ENCODE results near the gene CSF3R. TPM values are rescaled to one million over a fixed set of nuclear protein-coding genes. Genes with fewer than 3 reads are reported as not detected.

CSF3R gene
- total and polyA plus RNA-seq, 2 of the 4 experiments (the other 2 are of a cell fraction): not detected

- H4K20me1 ChIP-seq (ENCODE audit: insufficient read depth, low read length): no peaks in the 10 kb centered on the region; the same call in 1 of the 2 replicates
- POLR2A ChIA-PET (ENCODE audit: unreplicated experiment): no interaction called here
- CTCF ChIA-PET: interaction anchor here (1.5 kb wide), 1 partner anchor 9 kb away, joined by 4 read pairs; the partner anchor contains the start of gene OSCP1
- no peak overlapping the region for H2BK5ac ChIP-seq (ENCODE audit: low read depth, low read length, poor library complexity, severe bottlenecking)
- H2AK9ac ChIP-seq (replicated peaks; ENCODE audit: low read depth, low read length, poor library complexity): no peak overlapping the region
- H2BK15ac ChIP-seq (ENCODE audit: low read depth, low read length): no peak overlapping the region
- TF ChIP-seq RFX5 (IDR thresholded peaks at IDR 0.05; ENCODE audit: low read depth, low read length): no peak
- TF ChIP-seq BHLHE40 (IDR thresholded peaks at IDR 0.05; ENCODE audit: low read depth, low read length): no peak
- no peak for TF ChIP-seq MAFK (IDR thresholded peaks at IDR 0.05; ENCODE audit: low read depth, low read length)
- TF ChIP-seq ELK1 (IDR thresholded peaks at IDR 0.05; ENCODE audit: borderline replicate concordance, low read depth, low read length): no peak
- TF ChIP-seq MAZ (IDR thresholded peaks at IDR 0.05; ENCODE audit: borderline replicate concordance, low read depth, low read length): no peak
- TF ChIP-seq CEBPB (IDR thresholded peaks at IDR 0.05; ENCODE audit: low read depth, low read length): no peak
- in situ Hi-C loops (cut with MboI; ENCODE audit: low sequenced_read_pairs): no loop called here
- no peaks in the 10 kb centered on the region for H3K27me3 ChIP-seq (ENCODE audit: control insufficient read depth, insufficient read depth, low read length)
- H2BK20ac ChIP-seq (ENCODE audit: low read depth, low read length): no peak overlapping the region
- 0 out of 2 replicates have a peak, but pooled peaks cover 2% of the 10 kb centered on the region for H3K36me3 ChIP-seq (ENCODE audit: control insufficient read depth, insufficient read depth, low read length)
- H2BK120ac ChIP-seq (ENCODE audit: low read depth, low read length): no peak overlapping the region
- 80% methylated on average over 1 of the region's 3 CpGs; no CpG with 5 or more reads in 1 of the 2 experiments for WGBS, 2 experiments (ENCODE audit: extremely low coverage in 2 of 2, insufficient read length in 1 of 2)
- H3K27ac ChIP-seq (ENCODE audit: insufficient read depth, low read length): no peak overlapping the region
- H3K4me2 ChIP-seq (ENCODE audit: low read depth, low read length): no peak overlapping the region
- H3K9ac ChIP-seq (ENCODE audit: low read depth, low read length): no peak overlapping the region
- BruUV-seq (replicated peaks): no TSS peak
- no peak overlapping the region for H4K8ac ChIP-seq (ENCODE audit: low read depth in 2 of 2, low read length in 2 of 2)
- H3K4me3 ChIP-seq (ENCODE audit: insufficient read depth, low read depth, low read length): no peak overlapping the region
- dilution Hi-C loops (cut with HindIII; ENCODE audit: low sequenced_read_pairs, unreplicated experiment): no loop called here
- H3K18ac ChIP-seq (ENCODE audit: low read depth, low read length): no peak overlapping the region
- no peak overlapping the region for H4K91ac ChIP-seq (ENCODE audit: insufficient read depth, low read depth, low read length)
- no peak overlapping the region for H2AK5ac ChIP-seq (ENCODE audit: low read depth, low read length)
- no peak overlapping the region for H4K5ac ChIP-seq (ENCODE audit: low read depth, low read length)
- intact Hi-C loops (cut with micrococcal nuclease): no loop called here
- H2AFZ ChIP-seq (replicated peaks; ENCODE audit: low read length, poor library complexity): no peak overlapping the region
- H3K79me1 ChIP-seq (ENCODE audit: low read depth in 1 of 2, low read length in 2 of 2): no peaks in the 10 kb centered on the region
- no peak overlapping the region for H3K56ac ChIP-seq (ENCODE audit: extremely low read depth, insufficient read depth, low read length)
- H3K9me3 ChIP-seq (ENCODE audit: control insufficient read depth, insufficient read depth, low read length): no peaks in the 10 kb centered on the region
- H3K4ac ChIP-seq (ENCODE audit: low read depth, low read length): no peak overlapping the region
- no peak for ATAC-seq (ENCODE audit: low read depth)
- DNase-seq: no peak
- H3K14ac ChIP-seq (replicated peaks; ENCODE audit: low read depth, low read length): no peak overlapping the region
- H3K23ac ChIP-seq (ENCODE audit: low read depth, low read length): no peak overlapping the region
- peaks cover 3% of the 10 kb centered on the region for H3K9me1 ChIP-seq (ENCODE audit: insufficient read depth, low read length)
- peaks cover 3% of the 10 kb centered on the region; the same call in 1 of the 2 replicates for H3K4me1 ChIP-seq (ENCODE audit: control insufficient read depth, insufficient read depth, low read length)
Measured at GRCh38 chr1:36440646-36441045, 42.1 kb downstream of the CSF3R start.

Data from IMR-90 (cell line).